A549 (cell line): ENCODE measurements around the gene GTPBP1.

Source experiments
- CHD2 ChIP-seq: fragments of 150-350 bp; IDR thresholded peaks from 2 replicates; pipeline ENCODE4 v1.6.1; 2014; ENCODE audit warnings: low read length; ENCODE audit not compliant: partially characterized antibody
- MAFK ChIP-seq: fragments of 450-650 bp; IDR thresholded peaks from 2 replicates; pipeline ENCODE4 v1.6.1; 2014; ENCODE audit not compliant: partially characterized antibody
- PHF8 ChIP-seq: fragments of 200-600 bp; sonication (generic); IDR thresholded peaks from 2 replicates; pipeline ENCODE4 v1.6.1; 2016; ENCODE audit warnings: low read depth, mild to moderate bottlenecking, antibody characterized with exemption, moderate library complexity, borderline replicate concordance
- RFX5 ChIP-seq: fragments of 450-650 bp; IDR thresholded peaks from 2 replicates; pipeline ENCODE4 v1.7.1; 2014; ENCODE audit warnings: antibody characterized with exemption, mild to moderate bottlenecking, moderate library complexity
- TF ChIP-seq, protein P1 (sequence below): IDR thresholded peaks from 2 replicates; pipeline ENCODE4 v1.6.1; 2012
- TF ChIP-seq, protein P2 (sequence below): fragments of >200 bp; sonication (Bioruptor Twin); formaldehyde crosslinking; IDR thresholded peaks from 3 replicates; pipeline ENCODE4 v1.5.1; 2016

GRCh38 chr22:38706901-38707195, 1.1 kb downstream of the GTPBP1 start:
- TF ChIP-seq MAFK (no peak), PHF8 (no peak), RFX5 (no peak), CHD2 (no peak)
- TF ChIP-seq, protein P1, sequence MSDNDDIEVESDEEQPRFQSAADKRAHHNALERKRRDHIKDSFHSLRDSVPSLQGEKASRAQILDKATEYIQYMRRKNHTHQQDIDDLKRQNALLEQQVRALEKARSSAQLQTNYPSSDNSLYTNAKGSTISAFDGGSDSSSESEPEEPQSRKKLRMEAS: no peak
- TF ChIP-seq, protein P2, sequence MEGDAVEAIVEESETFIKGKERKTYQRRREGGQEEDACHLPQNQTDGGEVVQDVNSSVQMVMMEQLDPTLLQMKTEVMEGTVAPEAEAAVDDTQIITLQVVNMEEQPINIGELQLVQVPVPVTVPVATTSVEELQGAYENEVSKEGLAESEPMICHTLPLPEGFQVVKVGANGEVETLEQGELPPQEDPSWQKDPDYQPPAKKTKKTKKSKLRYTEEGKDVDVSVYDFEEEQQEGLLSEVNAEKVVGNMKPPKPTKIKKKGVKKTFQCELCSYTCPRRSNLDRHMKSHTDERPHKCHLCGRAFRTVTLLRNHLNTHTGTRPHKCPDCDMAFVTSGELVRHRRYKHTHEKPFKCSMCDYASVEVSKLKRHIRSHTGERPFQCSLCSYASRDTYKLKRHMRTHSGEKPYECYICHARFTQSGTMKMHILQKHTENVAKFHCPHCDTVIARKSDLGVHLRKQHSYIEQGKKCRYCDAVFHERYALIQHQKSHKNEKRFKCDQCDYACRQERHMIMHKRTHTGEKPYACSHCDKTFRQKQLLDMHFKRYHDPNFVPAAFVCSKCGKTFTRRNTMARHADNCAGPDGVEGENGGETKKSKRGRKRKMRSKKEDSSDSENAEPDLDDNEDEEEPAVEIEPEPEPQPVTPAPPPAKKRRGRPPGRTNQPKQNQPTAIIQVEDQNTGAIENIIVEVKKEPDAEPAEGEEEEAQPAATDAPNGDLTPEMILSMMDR: no peak
